Right lung (tissue), 5 donors: ENCODE measurements around the gene CHMP6. TPM values are rescaled to one million over a fixed set of nuclear protein-coding genes. Genes with fewer than 3 reads are reported as not detected.
"Not testable (repeated sequence)": the region's sequence is repeated elsewhere in the genome, so short reads cannot be mapped to it uniquely, and the experiment has no call there.

Source experiments
- DNase-seq, 2 donors: peaks; one replicate each; pipeline ENCODE4 v3.0.0-alpha.2; 2013
- polyA plus RNA-seq, 5 donors: library from polyadenylated mRNA; unstranded; fragments of 120-200 nt; gene quantifications; one replicate each; pipeline versions ENCODE4 v1.2.1 to v1.2.3, GENCODE V29; 2013; ENCODE audit warnings: inconsistent platforms in 1 of 5, low replicate concordance in 1 of 5; ENCODE audit not compliant: insufficient read length in 5 of 5, insufficient read depth in 1 of 5

CHMP6 gene
- polyA plus RNA-seq, 5 donors = 24.2 to 30.9 (median 27.6) TPM

DNA sequence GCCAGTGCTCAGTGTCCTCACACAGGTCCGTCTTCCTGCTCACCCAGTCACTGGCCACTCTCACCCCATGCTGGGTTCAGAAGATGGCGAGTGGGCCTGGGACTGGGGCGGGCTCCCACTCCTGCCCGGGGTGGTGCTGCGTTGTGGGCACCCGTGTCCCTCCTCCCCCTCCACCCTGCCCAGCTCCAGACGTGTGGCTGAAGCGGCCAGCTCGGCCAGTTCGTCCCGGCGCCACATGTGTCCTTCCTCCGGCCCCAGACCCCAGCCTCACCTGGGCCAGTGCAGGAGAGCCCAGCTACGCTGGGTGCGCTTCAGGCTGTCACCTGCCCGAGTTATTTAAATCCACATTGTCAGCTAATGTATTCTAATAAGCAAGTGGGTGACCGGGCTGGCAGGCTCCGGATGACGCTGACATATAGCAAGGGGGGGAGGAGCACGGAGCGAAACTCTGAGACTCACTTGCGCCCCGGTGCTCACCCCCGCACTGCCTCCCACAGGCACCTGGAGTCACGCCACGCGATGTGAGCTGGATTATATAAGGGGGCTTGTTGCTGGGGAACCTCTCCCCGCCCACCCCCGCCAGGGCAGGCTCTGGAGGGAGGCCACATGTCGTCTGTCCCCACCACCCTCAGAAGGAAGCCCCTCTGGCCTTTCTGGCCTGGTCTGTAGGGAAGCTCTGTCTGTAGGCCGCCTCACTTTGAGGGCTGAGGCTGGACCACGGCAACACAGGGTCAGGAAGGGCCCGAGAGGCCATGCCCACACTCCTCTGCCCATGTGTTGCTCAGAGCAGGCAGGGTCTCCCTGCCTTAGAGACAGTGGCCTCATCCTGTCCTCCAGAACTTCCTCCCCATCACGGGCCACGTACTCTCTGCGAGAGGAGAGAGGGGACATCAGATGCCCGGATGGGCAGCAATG is 36.2 kb downstream of the CHMP6 start:
- no peak for DNase-seq

- no peak for DNase-seq
Observed at GRCh38 chr17:81028506-81028858, 36.8 kb downstream of the CHMP6 start.

DNA sequence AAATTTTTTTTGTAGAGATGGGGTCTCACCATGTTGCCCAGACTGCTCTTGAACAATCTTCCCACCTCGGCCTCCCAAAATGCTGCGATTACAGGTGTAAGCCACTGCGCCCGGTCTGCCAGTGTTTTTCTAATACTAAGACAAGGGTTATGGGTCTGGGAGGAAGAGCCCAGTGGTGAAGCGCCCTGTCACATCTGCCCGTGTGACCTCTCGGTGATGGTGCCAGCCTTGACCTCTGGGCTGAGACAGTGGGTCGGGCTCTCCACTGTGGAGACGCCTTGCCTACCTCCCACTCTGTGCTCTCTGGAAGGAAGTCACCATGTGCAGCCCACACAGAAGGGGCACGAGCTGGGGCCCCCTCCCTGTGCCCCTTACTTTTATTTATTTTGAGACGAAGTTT is 38.2 kb downstream of the CHMP6 start:
- no peak for DNase-seq

- DNase-seq = not testable (repeated sequence)
Observed at GRCh38 chr17:81030312-81030711, 38.7 kb downstream of the CHMP6 start.

DNA sequence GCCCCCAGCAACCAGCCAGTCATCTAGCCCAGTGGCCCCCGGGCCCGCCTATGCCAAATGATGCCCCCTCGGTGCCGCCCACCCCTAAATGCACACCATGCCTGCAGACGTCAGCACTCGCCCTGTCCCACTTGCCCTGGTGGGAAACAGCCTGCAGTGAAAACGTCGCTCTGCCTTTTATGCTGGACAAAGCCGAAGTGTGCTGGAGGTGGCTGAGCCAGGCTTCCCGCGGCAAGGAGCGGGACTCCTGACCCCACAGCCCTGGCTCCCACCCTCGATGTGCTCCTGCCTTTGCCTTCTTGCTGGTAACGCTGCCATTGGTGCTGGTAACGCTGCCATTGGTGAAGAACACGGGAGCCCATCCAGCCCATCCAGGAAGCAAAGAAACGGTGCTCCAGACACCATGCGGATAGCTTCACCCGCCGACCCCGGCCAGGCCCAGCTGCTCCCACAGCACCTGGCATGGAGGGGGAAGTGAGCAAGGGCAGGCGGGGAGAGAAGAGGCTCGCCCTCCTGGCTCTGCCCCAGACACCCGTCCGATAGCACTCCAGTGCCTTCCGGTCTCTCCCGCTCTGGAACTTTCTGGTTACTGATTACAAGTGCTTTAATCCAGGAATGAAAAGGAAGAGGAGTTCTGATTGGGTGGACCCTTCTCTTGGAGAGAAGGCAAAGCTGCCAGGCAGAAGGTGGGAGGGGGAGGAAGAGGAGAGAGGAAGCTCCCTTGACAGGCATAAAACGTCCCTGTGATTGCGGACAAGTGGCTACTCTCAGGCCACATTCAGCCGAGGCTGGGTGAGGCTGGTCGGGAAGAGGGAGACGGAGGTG is 39.3 kb downstream of the CHMP6 start:
- peak in 1 of 2 donors; percentile 51 for DNase-seq

DNA sequence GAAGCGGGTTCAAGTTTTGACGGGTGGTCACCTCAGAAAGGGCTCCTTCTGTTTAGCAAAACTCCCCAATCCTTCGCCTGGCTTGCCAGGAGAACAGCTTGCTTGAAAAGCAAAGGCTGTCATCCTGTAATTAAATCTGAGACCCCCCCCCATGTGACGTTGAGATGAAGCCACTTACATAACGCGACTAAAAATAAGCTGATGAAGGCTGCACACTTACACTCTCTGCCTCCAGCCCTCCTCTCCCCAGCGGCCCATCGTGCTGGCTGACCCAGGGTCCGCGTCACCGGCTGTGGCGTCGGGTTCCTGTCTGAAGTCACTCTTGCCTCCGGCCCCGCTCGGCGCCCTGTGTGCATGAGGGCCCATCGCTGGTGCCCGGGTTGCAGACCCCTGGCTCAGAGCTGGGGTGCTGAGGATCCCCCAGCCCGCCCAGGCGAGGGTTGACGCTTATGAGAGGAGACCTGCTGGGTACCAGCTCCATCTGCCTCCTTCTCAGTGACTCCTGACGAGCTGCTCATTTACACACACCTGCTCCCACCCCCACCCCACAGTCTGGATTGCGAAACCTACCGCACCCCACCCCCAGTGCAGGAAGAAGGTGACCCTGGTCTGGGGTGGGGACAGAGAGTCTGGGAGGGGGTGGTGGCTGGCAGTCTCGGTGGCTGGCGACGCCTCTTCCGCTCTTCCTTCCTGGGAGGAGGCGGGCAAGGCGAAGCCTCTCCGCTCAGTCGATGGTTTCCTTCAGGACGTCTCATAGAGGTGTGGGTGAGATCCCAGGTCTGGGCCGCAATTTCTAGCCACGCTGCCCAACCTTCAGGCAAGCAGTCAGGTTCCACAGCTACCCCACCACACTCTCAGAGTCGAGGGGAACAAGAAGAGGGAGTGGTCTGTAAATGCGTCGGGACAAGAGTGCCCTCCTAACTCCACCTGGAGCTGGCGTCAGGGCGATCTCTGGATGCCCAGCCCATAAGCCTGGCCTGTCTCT is 40.2 kb downstream of the CHMP6 start:
- DNase-seq = no peak

- no peak for DNase-seq
Observed at GRCh38 chr17:81032641-81033480, 41.2 kb downstream of the CHMP6 start.

GRCh38 chr17:81033535-81034167 is 42.0 kb downstream of the CHMP6 start:
- no peak for DNase-seq

DNA sequence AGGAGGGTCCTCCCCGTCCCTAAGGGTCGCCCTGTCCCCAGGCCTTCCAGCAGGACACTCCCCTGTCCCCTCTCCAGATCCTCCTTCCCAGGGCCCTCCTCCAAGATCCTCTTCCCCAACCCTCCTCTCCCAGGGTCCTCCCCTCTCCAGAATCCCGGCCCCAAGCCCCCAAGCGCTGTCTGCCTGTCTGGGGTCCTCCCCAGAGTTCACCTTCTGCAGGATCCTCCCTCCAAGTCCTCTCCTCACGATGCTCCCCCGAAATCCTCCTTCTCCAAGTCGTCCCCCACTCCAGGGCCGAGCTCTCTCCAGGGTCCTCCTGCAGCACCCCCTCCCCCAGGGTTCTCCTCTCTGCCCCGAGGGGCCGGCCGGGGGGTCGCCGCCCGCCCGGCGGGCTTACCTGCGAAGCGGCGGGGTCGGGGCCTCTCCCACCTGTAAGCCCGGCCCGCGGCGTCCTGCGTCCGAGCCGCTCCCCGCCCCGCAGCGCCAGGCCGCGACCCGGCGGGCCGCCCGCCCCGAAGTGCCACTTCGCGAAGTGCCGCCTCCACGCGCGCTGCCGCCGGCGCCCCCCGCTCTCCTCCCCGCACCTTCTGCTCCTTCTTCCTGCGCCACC is 42.6 kb downstream of the CHMP6 start:
- no peak for DNase-seq

DNA sequence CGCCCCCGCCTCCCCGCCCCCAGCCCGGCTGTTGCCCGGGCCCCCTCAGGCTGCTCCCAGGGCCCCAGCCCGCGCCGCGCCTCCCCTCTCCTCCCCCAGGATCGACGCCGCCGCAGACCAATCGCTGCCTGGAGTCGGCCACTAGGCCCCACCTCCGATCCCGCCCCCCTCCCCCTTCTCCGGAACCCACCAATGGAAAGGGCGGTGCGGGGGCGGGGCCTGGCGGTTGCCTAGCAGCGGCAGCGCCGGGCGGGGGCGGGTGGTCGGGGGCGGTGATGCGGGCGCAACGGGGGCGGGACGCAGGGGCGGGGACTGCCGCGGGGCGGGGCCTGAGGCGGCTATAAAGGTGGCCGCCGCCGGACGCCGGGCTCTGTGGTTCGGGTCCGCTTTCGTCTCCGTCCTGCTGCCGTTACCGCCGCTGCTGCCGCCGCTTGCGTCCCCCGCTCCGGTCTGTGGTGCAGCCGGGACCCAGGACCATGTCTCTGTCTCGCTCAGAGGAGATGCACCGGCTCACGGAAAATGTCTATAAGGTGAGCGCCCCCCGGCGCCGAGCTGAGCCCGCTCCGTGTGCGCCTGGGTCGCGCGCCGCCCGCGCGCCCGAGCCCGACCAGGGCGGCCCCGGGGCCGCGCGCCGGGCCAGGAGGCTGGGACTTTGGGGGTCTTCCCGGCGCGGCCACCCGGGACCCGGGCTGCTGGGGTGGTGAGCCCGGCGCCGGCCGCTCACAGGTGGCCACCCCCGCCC is 43.3 kb downstream of the CHMP6 start, which contains the start of gene BAIAP2:
TSS of gene BAIAP2 (plus strand) at position 373 of the 742 bp plus-strand sequence. CDS start at position 477, 104 bp downstream.
- DNase-seq = peak; percentile 94 to 95

- no peak for DNase-seq
Observed at GRCh38 chr17:81035521-81036196, 44.0 kb downstream of the CHMP6 start.

DNA sequence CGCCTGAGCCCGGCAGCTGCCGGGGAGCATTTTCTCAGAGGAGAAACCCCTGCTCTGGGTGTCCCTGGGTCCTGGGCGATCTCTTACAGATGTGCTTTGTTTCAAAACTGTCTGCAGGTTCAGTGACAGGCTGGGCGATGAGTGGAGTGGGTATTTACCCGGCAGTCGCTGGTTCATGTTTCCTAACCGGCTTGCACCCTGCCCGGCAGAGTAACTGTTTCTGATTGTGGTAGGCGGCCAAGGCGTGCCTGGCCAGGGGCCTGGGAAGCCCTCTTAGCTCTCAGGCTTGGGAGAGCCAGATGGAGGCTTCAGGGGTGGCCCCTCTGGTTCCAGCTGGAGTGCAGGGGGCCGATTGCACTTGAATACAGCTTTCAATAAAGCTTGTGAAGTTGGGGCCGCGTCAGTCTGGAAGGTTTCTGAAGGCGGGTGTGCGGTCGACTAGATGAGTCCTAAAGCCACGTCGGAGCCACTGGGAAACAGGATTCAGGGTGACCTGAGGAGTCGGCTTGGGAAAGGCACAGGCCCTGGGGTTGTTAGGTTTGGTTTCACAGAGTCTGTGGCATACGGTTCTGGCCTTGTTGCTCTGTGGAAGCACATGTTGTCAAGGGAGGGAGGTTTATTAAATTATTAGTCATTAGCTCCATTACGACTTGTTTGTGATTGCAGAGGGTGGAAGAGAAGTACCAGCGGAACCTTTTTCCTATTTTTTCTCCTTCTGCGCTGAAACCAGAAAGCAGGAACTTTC is 44.7 kb downstream of the CHMP6 start:
- no peak for DNase-seq

DNA sequence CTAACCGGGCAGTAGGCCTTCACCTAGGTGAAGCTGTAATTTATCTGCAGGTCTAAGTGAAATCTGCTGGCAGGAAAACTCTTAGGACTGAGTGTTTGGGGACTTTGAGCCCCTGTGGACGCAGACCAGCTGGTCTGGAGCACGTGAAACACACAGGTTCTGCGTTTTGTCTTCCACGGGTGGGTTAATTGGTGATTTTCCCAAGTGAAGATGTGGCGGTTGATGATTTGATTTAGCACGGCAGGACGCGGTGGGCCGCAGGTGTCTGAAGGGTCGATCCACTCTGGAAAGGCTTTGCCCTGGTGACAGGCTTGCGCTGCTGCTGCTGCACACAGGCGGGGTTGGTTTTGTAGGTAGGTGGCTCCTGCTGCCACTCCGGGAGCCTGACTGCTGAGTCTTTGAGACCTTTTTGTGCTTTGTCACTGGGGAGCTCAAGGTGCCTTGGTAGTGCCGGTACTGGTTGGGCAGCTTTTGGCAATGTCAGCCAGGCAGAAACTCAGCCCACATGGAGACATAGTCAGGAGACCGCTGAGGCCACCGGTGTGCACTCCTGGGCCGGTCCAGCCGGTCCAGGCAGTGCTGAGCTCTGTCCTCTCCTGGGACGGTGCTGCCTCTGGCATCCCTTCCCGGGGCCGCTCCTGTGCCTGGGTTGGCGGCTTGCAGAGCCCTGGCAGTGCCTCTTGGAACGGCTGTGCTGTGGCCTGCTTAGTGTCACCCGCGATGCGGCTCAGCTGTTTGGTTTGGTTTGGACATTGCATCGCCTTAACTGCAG is 45.6 kb downstream of the CHMP6 start:
- DNase-seq = peak in 1 of 2 donors; percentile 49

- no peak for DNase-seq
Observed at GRCh38 chr17:81037798-81038733, 46.4 kb downstream of the CHMP6 start.

- DNase-seq = no peak
Observed at GRCh38 chr17:81039096-81039495, 47.5 kb downstream of the CHMP6 start.
